Stimulated activated CD8-positive, alpha-beta memory T cell treated with anti-CD3 and anti-CD28 coated beads, Interleukin-4, amount 100 ng/mL, for 4 hours (primary cell): ENCODE measurements around the gene ATL2.
"Not testable (repeated sequence)": the region's sequence is repeated elsewhere in the genome, so short reads cannot be mapped to it uniquely, and the experiment has no call there.

Experiments
- DNase-seq, 2 donors: peaks; one replicate each; pipeline ENCODE4 v3.0.0-alpha.2; 2020; ENCODE audit warnings: low read depth in 2 of 2, low spot score in 1 of 2

ATL2 gene

GRCh38 chr2:38274286-38275276 lies 102.5 kb downstream of the ATL2 start:
- DNase-seq: no peak

GRCh38 chr2:38271697-38272096 lies 105.4 kb downstream of the ATL2 start:
- no peak for DNase-seq

GRCh38 chr2:38269421-38269820 lies 107.7 kb downstream of the ATL2 start:
- DNase-seq: no peak

- no peak for DNase-seq
Measured at GRCh38 chr2:38268691-38269327, 108.3 kb downstream of the ATL2 start.

- DNase-seq: no peak
Measured at GRCh38 chr2:38268001-38268400, 109.1 kb downstream of the ATL2 start.

GRCh38 chr2:38267270-38267925 lies 109.7 kb downstream of the ATL2 start:
- DNase-seq: no peak

- DNase-seq: no peak
Measured at GRCh38 chr2:38266382-38267061, 110.6 kb downstream of the ATL2 start.

GRCh38 chr2:38265461-38265860 lies 111.6 kb downstream of the ATL2 start:
- no peak for DNase-seq

- DNase-seq: no peak
Measured at GRCh38 chr2:38264396-38265221, 112.5 kb downstream of the ATL2 start.

- no peak for DNase-seq
Measured at GRCh38 chr2:38263293-38263692, 113.8 kb downstream of the ATL2 start.

- DNase-seq: no peak
Measured at GRCh38 chr2:38262069-38262871, 114.8 kb downstream of the ATL2 start.

GRCh38 chr2:38261569-38262068 lies 115.5 kb downstream of the ATL2 start:
- no peak for DNase-seq

GRCh38 chr2:38260972-38261371 lies 116.1 kb downstream of the ATL2 start:
- DNase-seq: no peak

- no peak for DNase-seq
Measured at GRCh38 chr2:38260469-38260868, 116.6 kb downstream of the ATL2 start.

- DNase-seq: no peak
Measured at GRCh38 chr2:38259311-38259710, 117.8 kb downstream of the ATL2 start.

GRCh38 chr2:38257680-38258079 lies 119.4 kb downstream of the ATL2 start:
- DNase-seq: not testable (repeated sequence)

GRCh38 chr2:38256610-38257009 lies 120.5 kb downstream of the ATL2 start:
- DNase-seq: no peak

GRCh38 chr2:38255211-38255610 lies 121.9 kb downstream of the ATL2 start:
- DNase-seq: no peak

- DNase-seq: no peak
Measured at GRCh38 chr2:38254796-38255195, 122.3 kb downstream of the ATL2 start.
